Activated T-helper 1 cell treated with Interleukin-2 at 50 U/mL for 16 hours (primary cell): ENCODE measurements around the gene AZI2.
A peak's percentile ranks its signal among the peaks of the same experiment; 100 is the strongest.

ENCODE experiments used
- DNase-seq: peaks from one replicate; pipeline ENCODE4 v3.0.0-alpha.2; 2020; ENCODE audit warnings: low read depth

AZI2 gene

GRCh38 chr3:28348629-28349468 lies at the start of gene AZI2, which contains the start of gene ZCWPW2:
AZI2 (minus strand) TSS chr3:28348824; CDS start chr3:28340617, 8,207 bp downstream.
ZCWPW2 (plus strand) TSS chr3:28348721; CDS start chr3:28413069, 64,348 bp downstream.
- peak; percentile 85 for DNase-seq

- no peak for DNase-seq
Observed at GRCh38 chr3:28388978-28389377, 40.4 kb upstream of the AZI2 start.

GRCh38 chr3:28386049-28386448 lies 37.4 kb upstream of the AZI2 start:
- DNase-seq = no peak

GRCh38 chr3:28376424-28376823 lies 27.8 kb upstream of the AZI2 start:
- no peak for DNase-seq

- DNase-seq = no peak
Observed at GRCh38 chr3:28349469-28350000, 911 bp upstream of the AZI2 start.

GRCh38 chr3:28348265-28348628 lies 377 bp downstream of the AZI2 start:
- no peak for DNase-seq

GRCh38 chr3:28347374-28348264 lies 1.0 kb downstream of the AZI2 start:
- DNase-seq = no peak

- DNase-seq = no peak
Observed at GRCh38 chr3:28345690-28346089, 2.9 kb downstream of the AZI2 start.

- no peak for DNase-seq
Observed at GRCh38 chr3:28343144-28343543, 5.5 kb downstream of the AZI2 start.

GRCh38 chr3:28337230-28337629 lies 11.4 kb downstream of the AZI2 start:
- no peak for DNase-seq

- DNase-seq = no peak
Observed at GRCh38 chr3:28335246-28335645, 13.4 kb downstream of the AZI2 start.

GRCh38 chr3:28334552-28334951 lies 14.1 kb downstream of the AZI2 start:
- DNase-seq = no peak

GRCh38 chr3:28328188-28329151 lies 20.2 kb downstream of the AZI2 start:
- DNase-seq = no peak

- no peak for DNase-seq
Observed at GRCh38 chr3:28326458-28326926, 22.1 kb downstream of the AZI2 start.

GRCh38 chr3:28322464-28322863 lies 26.2 kb downstream of the AZI2 start:
- DNase-seq = no peak

GRCh38 chr3:28320981-28321380 lies 27.6 kb downstream of the AZI2 start:
- no peak for DNase-seq

- no peak for DNase-seq
Observed at GRCh38 chr3:28317438-28318022, 31.1 kb downstream of the AZI2 start.

GRCh38 chr3:28316226-28316625 lies 32.4 kb downstream of the AZI2 start:
- DNase-seq = no peak

- no peak for DNase-seq
Observed at GRCh38 chr3:28315711-28316110, 32.9 kb downstream of the AZI2 start.

GRCh38 chr3:28308196-28308595 lies 40.4 kb downstream of the AZI2 start:
- no peak for DNase-seq

- DNase-seq = no peak
Observed at GRCh38 chr3:28301688-28302087, 46.9 kb downstream of the AZI2 start.
